NB4 (cell line): ENCODE results near the gene COG5.

ENCODE experiments used
- MYC ChIP-seq: IDR thresholded peaks from 2 replicates; pipeline ENCODE4 v1.6.1; 2011; ENCODE audit warnings: low read depth, low read length
- POLR2A ChIP-seq: IDR thresholded peaks from 2 replicates; pipeline ENCODE4 v1.6.1; 2011; ENCODE audit warnings: mild to moderate bottlenecking; ENCODE audit not compliant: insufficient read length; ENCODE audit errors: extremely low read depth
- TF ChIP-seq, protein P1 (sequence below): IDR thresholded peaks from one replicate; pipeline ENCODE4 v1.5.1; 2012; ENCODE audit warnings: low read depth, low read length
- TF ChIP-seq, protein P2 (sequence below): IDR thresholded peaks from 2 replicates; pipeline ENCODE4 v1.6.1; 2011; ENCODE audit warnings: low read depth, low read length

DNA sequence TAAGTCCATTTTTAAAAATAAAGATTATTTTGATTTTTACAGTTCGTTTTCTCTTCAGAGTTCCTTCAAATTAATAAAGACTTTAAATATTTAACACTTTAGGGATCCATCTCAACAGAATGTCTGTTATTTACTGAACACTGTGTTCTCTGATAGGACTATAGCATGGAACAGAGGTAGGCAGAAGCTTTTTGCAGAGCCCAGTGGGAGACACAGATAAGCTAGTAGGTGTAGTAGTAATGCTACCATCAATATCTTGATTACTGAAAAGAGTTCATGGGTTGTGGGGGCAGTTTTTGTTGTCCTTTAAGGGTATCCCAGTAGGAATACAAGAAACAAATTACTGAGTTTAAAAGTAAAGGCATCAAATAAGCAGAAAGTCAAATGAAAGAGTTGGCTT is 254.4 kb downstream of the COG5 start:
- TF ChIP-seq, protein P1, sequence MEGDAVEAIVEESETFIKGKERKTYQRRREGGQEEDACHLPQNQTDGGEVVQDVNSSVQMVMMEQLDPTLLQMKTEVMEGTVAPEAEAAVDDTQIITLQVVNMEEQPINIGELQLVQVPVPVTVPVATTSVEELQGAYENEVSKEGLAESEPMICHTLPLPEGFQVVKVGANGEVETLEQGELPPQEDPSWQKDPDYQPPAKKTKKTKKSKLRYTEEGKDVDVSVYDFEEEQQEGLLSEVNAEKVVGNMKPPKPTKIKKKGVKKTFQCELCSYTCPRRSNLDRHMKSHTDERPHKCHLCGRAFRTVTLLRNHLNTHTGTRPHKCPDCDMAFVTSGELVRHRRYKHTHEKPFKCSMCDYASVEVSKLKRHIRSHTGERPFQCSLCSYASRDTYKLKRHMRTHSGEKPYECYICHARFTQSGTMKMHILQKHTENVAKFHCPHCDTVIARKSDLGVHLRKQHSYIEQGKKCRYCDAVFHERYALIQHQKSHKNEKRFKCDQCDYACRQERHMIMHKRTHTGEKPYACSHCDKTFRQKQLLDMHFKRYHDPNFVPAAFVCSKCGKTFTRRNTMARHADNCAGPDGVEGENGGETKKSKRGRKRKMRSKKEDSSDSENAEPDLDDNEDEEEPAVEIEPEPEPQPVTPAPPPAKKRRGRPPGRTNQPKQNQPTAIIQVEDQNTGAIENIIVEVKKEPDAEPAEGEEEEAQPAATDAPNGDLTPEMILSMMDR, result no peak
- TF ChIP-seq POLR2A (no peak), MYC (no peak)
- TF ChIP-seq, protein P2, sequence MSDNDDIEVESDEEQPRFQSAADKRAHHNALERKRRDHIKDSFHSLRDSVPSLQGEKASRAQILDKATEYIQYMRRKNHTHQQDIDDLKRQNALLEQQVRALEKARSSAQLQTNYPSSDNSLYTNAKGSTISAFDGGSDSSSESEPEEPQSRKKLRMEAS, result no peak
